DMS153 (cell line): ENCODE results near the gene SEC24D.

Experiments
- DNase-seq: peaks from one replicate; lab custom pipeline; 2025; lab: John Stamatoyannopoulos, UW

The SEC24D gene

DNA sequence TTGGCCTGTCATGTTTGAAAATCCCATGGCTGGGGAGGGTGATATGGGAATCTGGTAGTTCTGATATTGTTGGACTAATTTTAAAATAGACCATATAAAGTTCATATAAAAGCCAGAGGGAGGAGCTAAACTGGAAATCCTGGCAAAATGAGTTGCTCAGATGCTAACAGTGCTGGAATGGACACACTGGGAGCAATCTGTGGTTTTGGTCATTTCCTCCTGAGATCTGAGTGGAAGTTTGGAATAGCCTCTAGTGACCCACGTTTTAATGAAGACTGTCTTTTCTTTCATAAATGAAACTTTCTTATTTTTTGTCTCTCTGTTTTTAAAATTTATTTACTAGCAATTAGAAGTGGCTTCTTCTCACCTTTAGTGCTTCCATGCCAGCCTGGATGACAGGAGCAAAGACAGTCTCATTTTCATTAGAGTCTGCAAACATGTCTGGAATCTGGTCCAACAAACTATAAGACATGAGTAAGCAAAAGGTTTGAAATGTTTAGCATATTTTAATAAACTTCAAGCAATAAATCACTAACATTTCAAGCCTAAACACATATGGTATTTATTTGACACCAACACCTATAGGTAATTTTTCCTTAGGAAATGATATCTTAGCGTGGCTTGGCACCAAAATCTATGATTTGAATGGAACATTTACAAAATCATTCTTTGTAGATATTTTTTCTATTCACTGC, 84.2 kb downstream of the SEC24D start:
- DNase-seq, result no peak

DNA sequence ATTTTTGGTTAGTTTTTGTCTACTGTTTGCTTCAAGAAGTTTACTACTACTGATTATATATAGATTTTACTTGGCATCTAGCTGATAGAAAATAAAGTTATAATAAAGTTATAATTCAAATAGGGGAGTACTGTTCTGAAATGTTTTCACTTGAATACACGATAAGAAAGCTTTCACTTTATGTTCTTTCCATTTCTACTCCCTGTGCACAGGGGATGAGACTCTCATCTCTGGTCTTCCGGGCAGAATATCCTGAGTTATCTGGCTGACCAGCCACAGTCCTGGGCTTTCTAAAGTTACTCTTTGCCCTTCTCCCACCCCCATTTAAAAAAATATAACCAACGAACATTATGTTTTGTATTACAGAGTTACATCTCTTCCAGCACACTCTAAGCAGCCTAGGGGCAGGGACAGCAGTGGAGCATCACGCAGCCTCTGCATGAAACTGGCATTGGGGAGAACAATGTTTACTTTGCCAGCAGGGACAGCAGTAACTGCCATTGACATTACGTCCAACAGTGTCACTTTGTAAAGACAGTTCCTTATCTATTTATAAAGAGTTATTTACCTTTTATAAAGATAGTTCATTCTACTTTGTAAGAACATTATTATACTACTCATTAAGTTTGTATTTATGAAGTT, 86.5 kb downstream of the SEC24D start:
- DNase-seq, result peak; percentile 27

DNA sequence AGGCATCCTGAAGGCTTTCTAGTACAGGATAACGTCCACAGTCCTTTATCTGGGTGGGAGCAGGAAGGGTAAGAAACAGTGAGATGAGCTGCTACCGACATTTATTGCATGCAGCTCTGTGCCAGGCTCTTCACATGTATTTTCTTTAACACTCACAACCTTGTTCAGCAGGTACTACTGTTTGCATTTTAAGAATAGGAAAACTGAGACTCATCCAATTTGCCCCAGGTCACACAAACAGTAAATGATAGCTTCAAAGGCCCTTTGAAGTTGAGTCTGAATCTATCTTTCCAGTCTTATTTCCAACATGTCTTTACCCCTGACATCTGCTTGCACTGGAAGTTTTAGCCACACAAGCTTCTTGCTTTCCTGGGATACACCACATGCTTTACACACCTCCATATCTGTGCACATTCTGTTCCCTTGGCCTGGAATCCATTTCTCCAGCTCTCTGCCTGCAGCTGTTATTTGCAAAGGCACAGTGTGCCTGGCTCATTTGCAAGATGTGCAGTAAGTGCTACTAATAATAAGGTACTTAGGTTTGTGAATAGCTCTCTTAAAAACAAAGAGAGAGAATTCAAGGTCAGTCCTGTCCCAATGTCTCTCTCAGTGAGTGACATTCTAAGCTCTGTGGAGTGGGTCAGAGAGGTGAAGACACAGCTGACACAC, 89.5 kb downstream of the SEC24D start:
- peak; percentile 5 for DNase-seq

DNA sequence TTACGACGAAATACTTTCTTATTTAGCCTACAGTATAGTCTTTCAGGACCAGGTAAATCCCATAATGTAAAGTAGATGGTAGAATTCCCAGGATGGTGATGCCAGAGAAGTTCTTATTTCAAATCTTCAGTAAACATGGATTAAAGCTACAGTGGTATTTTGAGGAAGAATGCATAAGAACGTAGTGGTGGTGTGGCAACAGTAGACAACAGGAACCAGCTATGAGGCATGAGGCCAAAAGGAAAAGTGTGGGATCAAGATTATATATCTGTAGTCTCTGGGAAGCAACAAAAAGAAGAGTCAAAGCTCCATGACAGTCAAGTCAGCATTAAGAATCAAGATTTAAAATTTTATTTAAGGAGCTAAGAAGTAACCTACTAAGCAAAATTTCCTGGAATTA, 90.6 kb downstream of the SEC24D start:
- no peak for DNase-seq

DNA sequence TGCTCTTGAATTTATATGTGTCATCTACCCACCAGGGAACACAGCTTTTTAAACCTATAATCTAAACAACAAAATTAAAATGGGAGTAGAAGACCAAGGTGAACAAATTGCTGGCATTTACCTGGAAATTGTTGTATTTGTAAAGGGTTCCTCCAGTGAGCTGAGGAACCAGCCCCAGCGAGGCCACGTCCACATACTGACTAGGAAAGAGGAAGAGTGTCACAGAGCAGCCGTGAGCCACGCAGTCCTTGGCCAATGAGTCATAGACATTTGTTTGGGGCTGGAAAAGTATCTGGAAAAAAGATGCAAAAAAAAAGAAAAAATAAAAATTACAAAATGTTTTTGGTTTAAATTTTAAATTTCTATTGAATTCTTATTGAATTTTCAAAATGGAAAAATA, 92.1 kb downstream of the SEC24D start:
- DNase-seq, result no peak

DNA sequence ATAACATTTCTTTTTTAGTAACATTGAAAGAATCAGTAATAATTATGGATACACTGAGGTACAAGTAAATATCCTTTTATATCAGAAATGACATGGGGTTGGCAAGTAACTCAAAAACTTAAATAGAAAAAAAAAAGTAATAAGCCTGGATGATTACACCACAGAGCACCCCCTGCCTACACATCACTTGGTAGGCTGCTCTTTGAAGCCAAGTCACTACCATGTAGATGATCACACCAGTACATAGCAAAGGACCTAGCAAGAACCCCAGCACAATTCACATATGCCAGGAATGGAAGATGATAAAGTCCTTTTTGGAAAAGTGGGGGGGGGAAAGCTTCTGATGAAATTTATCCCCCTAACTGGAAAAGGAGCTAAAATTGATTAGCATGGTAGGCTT, 93.9 kb downstream of the SEC24D start:
- no peak for DNase-seq

DNA sequence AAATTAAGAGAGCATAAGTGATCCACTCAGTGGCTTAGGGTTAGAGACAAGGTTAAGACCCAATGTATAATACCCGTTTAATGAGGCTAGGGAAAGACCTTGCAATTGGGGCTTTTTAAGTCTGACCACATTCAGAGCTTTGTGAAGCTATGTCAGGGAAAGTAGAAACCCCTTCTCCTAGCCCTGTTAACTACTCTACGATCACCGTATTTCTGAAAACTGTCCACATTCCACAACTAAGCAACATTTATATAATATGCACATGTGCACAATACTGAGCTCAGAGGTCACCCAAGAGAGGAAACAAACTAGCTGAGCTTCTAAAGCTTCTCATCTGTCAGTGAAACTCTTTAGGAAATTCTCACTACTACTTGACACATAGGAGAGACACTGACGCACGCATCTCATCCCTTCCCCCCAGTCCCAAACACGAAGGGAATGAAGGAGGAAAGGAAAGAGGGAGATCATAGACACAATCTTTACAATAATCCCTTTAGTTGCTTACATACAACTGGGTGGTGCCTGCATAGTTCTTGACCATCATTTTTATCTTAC, 94.5 kb downstream of the SEC24D start:
- no peak for DNase-seq

DNA sequence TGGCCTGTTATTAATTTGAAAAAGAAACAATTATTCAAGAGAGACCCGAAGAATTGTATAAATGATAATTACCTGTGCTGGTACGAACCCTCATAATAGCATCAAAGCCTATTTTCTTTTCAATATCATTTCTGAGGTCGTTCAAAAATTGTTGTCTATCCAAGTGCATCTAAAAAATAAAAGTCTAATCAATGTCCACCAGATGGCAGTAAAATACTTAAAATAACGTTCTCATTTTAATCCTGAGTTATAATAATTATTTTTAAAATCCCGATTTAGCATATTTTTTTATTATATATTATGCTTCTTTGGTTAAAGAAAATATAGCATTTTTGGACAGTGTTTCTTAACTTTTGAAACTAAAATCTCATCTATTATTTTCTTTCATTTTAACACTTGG, 95.1 kb downstream of the SEC24D start:
- no peak for DNase-seq

DNA sequence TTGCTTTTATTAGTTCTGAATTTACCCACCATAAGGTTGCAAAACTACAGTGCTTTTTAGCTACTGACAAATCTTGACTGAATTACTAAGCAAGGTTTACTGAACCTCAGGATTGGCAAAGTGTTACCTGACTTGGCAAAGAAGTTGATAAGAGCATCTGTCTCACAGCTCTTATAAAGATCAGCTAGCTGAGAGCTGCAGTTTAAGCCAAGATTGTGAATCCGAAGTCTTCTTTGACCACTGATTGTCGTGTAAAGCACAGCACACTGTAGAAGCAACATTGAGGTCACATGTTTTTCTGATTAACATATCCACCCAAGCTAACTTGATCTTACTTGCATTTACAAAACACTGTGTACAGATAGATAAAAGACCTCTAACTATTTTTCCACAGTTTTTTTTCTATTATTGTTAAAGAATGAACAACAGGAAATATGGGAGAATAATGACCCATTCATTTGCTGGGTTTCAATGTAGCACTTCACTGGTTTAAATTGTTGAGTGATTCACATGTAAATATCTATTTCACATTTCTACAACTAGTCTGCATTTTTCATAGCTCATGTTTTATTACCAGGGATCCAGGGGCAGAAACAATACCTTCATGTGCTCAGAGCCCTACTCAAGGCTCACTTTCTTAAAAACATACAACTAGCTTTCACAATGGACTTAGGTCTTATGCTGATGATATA, 96.8 kb downstream of the SEC24D start:
- no peak for DNase-seq

DNA sequence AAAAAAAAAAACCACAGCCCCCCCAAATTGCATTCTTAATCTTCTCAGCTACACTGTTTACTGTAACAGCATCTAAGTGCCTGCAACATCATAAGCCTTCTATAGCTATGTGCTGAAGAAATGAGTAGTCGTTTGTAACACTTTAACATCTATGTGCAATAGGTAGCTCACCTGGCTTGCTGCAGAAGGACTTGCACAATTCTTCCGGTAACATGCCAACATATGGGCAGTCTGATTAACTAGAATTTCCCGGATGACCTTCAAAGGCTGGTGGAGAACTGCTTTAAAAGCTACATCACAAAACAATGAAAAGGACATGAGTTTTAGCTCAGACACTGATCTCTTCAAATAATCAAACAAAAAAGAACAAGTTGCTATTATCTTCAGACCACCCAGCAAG, 97.8 kb downstream of the SEC24D start:
- no peak for DNase-seq

DNA sequence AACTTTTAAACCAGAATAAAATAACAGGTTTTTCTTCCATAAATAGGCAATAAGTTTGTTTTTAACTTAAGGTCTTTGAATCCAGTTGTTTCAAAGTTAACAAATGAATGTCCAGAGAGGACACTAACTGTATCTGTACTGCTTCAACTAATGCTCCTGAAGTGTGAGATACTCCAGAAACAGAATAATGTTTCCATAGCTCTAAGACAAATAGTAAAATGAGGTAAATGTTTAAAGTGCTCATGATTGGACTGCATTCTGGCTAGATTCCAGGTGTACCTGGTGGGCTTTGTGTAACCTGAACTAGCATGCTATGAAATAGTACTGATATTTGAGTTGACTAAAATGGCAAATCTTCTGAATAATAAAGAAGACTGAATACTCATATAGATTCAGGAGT, 99.0 kb downstream of the SEC24D start:
- no peak for DNase-seq

DNA sequence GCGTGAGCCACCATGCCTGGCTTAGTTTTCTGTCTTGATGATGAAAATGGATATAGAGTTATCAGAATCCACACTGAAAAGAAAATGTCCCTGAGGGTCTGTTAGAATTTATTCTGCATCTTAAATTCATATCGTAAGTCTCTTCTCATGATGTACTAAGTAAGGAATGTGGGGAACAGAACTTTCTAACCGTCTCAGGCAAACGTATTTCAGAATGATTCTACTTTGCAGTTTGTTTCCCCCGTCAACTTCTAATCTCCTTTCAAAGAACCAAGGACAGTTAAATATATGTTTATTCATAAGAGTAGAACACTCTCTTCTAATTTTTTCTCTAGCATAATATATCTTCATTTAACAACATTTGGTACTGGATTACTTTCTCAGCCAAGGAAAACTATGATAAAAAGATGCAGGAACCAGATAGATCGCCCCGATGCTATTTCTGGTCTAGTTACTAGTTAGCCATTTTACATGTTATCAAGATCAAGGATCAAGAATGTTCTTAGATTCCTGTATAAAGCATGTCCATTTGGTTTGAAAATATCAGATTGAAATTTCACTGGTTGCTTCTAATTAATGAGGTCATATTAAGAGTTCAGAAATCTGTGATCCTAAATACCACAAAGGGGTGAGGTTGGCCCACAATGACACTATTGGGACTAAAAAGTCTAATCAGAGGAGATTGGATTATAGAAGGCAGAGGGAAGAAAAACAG, 101.3 kb downstream of the SEC24D start:
- no peak for DNase-seq

DNA sequence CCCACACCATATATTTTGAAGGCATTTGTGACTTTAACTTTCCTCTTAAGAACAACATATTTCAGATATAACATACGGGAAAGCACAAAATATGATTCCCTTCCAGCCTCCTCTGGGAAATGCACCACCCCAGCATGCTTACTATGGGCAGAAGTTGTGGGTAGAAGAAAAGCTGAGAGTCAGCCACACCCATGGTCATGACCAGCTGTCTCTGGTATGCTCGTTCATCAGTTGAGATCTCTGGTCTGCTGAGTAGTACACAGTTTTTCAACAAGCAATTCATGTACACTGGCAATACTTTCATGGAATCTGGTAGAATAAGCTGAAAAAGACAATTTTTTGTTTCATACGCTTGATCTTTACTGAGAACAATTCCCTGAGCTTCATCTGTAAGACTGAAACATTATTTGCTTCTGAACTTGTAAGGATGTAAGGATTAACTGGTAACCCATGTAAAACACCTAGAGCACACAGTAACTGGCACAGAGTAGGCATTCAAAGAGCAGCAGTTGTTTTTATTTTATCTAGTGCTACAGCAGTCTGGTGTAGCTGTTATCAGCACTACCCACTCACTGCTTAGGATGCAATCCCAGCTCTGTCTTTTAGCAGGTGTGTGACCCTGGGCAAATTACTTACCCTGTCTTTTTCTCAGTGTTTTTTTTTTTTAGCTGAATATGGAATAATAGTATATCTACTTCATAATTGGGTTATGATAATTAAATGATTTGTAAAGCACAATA, 103.2 kb downstream of the SEC24D start:
- no peak for DNase-seq

DNA sequence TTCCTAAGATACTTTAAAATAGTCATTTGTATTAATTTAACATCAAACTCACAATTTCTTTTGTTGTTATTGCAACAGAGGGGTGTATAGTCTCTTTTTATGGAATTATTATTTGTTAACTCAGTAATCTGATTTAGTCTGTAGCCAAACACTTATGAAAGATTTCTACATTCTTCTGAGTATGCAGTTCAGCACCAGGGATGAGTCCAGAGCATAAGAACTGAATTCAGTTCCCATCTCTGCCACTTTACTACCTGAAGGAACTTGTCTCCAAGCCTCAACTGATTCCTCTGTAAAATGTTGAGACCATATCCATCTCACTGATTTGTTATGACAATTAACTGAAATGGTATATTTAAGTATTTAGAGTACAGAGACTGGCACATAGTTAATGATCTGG, 105.2 kb downstream of the SEC24D start:
- no peak for DNase-seq

DNA sequence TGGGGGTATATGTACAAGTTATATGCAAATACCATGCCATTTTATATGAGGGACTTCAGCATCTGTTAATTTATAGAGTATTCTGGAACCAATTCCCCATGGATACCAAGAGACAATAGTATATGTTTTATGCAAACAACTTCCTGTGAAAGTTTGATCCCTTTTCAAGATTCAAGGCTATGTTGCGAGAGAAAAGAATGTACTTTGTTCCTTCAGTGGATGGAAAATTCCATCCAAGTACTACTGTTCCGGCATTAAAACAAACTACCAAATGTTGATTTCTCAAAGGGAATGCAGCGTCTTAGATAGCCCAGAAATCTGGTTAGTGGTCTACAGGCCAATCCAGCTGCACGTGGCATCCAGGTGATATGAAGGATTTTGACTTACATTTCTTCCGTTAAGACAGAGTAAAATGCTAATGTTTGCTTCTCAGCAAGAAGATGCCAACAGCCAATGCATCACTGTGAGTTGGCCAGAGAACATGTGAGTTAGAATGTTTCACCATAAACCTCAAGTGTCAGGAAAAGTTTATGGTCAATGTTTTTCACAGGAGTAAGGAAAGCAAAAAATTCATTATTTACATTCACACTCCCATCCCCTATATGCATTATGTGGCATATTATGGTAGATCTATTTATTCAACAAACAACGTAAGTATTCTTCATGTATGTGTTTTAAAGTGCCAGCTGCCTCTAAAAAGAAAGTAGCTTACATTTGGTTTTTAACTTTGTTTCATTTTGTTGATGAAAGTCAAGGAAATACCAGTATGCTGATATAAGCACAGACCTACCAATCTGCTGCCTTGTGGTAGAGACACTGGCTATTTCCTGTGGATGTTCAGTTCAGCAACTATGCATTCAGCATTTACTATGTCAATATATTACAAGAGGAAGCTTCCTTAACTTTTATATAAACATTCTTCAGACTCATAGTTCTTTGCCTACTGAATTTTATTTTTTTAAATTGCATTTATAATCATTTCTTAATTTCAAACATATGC, 106.3 kb downstream of the SEC24D start:
- no peak for DNase-seq

DNA sequence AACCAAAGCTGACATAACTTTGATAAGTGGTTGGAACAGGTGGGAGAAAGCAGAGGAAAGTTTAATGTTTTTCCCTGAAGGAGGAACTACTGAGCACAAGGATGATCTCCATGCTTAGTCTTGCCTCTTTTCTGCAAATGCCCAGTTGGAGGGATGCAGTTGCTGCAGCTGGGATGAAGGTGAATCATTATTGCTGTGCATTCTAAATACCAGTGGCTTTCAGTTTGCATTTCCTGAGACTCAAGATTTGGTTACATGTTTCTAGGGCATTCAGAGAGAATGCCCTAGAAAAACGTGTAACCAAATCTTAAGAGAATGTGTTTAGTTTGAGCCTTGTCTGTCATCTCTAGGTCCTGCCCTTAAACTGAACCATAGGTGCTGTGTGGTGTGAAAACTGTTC, 108.6 kb downstream of the SEC24D start:
- no peak for DNase-seq

DNA sequence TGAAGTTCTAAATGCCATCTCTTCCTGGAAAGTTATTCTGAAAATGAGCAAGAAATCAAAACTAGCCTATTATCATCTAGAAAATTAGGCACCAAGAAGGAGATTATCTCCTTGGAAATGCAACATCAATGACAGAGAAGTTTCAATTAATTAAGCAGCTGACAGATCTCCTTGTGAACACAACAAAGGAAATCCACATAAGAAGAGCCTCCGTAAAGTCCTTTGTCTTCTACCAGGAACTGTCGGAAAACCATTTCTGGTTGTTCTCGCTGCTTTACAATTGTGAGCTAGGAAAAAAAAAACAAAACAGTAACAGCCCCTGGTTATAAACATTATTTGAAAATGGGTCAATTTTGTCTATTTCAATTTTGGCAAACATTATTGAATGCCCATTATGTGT, 112.6 kb downstream of the SEC24D start:
- no peak for DNase-seq

DNA sequence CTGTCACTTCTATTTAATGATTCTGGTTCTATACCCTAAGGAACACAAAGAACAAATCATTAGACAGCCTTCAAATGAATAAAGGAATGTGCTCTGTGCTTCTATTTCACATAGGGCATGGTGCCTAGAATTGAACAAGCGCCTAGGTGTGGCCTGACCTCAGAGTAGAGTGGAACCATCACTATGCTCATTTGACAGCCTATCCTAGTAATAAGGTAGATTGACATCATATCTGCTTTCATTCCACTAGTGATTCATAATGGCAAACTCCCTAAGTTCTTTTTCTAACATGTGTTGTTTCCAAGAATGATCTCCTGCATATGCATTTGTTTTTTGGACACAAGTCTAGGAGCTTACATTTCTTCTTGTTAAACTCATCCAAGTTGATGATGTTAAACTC, 114.2 kb downstream of the SEC24D start:
- no peak for DNase-seq

DNA sequence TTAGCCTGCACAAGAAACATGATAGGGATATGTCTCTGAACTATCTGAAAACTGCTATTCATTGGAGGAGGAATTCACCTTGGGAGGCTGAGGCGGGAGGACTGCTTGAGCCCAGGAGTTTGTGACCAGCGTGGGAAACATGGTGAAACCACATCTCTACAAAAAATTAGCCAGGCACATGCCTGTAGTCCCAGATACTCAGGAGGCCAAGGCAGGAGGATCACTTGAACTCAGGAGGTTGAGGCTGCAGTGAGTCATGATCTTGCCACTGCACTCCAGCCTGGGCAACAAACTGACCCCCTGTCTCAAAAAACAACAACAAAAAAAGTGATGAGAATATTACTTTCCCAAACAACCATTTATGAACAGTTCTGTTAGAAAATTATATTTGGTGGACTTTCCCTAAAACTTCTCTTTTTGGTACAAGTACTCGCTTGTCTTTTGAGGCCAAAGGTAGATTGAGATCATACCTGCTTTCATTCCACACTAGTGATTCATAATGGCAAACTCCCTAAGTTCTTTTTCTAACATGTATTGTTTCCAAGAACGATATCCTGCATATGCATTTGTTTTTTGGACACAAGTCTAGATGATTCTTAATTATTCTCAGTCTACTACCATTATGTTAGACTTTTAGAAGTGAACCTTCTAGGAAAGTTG, 117.3 kb downstream of the SEC24D start:
- DNase-seq, result no peak
